Measurements from ENCODE around the gene COQ8A.
A peak's percentile ranks its signal among the peaks of the same experiment; 100 is the strongest.
"Not testable (repeated sequence)": the region's sequence is repeated elsewhere in the genome, so short reads cannot be mapped to it uniquely, and the experiment has no call there.

Gene COQ8A

DNA sequence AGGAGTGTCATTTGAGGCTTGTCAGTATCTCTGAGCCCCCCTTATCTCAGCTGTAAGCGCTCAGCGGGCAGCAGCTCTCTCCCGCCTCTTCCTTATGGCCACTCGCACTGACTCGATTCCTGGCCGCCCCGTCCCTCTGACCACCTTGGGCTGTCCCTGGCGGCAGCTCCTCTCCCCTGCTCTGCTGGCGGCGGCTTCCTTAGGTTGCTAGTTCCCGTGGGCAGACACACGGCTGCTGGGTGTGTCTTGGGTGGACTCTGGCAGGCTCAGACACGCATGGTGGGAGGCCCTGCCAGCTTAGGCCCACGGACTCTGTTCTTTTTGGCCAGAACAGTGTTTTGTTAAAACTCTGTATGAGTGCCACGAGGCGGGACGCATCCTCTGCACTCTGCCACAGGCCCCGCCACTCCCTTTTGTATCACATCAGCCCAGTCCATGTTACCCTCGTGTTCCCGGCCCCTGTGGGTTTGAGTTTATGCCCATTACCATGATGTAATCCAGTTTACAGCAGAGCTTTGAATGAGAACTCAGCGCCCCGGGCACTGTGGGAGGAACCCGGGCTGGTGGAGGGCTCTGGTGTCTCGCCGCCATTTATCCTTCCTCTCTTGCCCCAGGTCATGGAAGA, 45.9 kb downstream of the COQ8A start:
- DNase-seq: no peak

GRCh38 chr1:226986496-226987178, 46.5 kb downstream of the COQ8A start:
- no peak for DNase-seq

DNA sequence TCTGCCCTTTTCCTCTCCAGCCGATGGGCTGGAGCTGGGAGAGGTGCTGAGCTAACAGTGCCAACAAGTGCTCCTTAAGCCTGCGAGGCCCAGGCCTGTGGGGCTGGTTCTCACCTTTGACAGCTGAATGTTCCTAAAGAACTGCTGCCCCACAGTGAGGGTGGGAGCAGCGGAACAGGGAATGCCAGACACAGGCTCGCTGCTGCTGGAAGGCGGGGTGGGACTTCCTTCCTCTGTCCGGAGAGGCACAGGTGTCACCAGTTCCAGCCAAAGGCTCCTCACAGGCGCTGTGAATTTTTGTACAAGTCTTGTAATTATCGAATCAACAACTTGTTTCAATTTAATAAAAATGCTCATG, 47.1 kb downstream of the COQ8A start:
- DNase-seq: no peak

GRCh38 chr1:226987623-226988333, 47.7 kb downstream of the COQ8A start:
- no peak for DNase-seq

DNA sequence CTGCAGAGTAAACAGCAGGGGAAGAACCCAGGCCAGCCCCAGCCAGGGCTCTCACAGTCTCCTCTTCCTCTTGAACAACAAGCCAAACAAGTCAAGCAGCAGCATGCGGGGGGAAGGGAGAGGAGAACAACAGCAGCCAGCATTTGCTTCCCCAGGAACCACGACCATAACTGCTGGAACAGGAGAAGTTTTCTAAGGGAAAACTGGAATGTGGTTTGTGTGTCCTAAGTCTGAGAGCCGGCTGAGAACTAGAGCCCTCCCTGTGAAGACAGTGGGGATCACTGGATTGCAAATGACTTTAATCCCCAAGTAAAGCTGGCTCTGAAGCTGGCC, 48.2 kb downstream of the COQ8A start:
- DNase-seq: peak; percentile 64

DNA sequence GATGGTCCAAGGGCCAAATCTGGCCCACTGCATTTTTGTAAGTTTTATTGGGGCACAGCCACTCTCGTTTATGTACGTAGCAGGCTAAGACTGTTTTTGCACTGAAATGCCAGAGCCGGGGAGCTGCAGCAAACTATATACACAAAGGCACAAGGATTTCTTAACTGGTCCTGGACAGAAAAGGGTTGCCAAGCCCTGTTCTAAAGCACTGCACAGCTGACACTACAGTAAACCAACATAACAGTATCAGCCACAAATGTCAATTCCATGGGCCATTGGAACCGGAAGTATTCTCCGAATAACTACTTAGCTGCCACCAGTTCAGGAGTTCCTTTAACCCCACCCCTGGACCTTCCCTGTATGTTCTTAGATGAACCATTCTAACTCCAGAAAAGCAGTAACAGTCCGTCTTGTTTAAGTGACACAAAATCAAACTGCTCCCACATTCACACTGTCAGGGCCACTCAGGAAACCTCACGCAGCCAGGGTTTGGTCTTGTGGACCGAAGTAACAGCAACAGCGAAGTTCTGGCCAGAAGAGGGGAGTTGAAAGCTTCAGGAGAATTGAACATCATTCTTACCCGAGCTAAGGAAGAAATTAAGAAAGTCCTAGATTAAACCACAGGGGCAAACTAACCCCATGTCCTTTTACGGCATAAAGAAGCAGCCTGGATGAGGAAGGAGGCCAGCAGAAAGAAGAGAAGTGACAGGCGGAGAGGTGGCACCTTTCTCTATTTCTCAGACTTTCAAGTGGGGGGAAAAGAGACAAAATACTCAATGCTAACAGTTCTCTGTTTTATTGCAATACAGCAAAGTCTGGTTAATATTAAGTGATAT, 49.2 kb downstream of the COQ8A start:
- no peak for DNase-seq

DNA sequence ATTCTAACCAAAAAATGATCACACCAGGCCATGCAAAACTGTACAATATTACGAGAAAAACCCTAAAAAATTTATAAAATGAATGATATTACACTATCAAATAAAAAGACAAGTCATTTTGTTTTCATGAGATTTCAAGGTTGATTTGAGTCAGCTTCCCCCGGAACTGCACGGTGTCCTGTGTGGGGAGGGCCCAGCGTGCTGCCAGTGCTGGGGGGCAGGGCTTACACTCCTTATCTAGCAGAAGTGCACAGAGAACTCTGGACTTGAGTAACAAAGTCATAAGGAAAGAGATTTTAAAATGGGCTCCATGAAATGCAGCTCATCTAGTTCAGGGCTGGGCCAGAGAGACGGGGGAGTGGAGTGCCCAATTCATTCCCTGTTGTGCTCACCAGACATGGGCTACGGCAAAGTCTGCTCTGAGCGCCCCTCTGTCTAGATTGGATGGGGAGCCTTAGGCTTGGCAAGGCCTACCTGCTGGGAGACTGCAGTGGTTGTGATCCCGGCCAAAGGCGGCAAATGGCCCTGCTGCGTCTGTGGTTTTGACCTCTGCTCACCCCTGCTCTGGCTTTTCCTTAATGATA, 50.1 kb downstream of the COQ8A start:
- DNase-seq: no peak

DNA sequence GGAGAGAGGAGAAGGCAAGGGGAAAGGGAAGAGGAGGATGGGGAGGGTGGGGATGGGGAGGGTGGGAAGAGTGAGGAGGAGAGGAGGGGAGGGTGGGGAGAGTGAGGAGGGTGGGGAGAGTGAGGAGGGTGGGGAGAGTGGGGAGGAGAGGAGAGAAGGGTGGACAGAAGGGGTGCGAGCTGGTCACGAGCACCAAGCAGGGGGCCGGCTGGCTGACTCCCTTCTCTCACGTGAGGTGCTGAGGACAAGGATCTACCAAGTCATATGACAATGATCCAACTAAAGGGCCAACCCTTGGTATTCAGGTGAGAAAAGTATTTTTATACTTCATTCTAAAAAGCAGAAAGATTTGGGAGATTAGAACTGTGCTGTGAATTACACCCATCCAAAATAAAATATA, 51.8 kb downstream of the COQ8A start:
- no peak for DNase-seq

- DNase-seq: no peak
Observed at GRCh38 chr1:226993814-226994585, 53.9 kb downstream of the COQ8A start.

DNA sequence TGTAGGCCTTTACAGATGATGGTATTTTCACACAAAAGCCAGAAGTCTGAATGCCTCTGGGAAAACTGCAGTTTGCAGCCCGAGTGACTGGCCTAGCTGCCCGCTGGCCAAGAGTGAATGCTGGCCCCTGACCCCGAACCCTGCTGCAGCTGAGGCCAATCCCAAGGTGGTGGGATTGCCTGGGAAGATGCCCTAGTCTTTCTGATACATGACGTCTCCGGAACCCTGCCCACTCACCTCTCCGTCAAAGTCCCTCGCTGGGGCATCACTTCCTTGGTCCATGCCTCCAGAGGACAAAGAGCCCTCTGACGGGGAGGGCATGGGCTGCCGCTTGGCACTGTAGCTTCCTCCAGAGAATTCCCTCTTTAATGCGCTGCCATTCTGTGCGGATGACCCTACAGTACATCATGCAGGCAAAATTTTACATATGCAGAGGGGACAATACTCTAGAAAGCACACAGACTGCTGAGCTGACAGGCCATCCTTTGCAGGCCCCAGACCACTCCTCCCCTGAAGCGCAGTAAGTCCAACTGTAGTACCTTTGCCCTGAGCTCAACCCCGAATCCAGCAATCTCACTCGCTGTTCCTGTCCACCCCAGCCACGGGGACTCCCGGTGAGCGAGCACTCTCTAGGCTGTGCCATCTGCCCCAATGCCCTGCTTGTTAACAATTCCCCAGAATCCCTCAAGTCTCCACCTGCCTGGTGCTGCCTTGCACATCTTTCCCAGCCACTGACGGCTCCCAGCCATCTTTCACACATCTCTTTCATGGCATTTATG, 54.7 kb downstream of the COQ8A start:
- no peak for DNase-seq

GRCh38 chr1:226995365-226996332, 55.6 kb downstream of the COQ8A start:
- no peak for DNase-seq

- DNase-seq: not testable (repeated sequence)
Observed at GRCh38 chr1:226999579-226999978, 59.5 kb downstream of the COQ8A start.

DNA sequence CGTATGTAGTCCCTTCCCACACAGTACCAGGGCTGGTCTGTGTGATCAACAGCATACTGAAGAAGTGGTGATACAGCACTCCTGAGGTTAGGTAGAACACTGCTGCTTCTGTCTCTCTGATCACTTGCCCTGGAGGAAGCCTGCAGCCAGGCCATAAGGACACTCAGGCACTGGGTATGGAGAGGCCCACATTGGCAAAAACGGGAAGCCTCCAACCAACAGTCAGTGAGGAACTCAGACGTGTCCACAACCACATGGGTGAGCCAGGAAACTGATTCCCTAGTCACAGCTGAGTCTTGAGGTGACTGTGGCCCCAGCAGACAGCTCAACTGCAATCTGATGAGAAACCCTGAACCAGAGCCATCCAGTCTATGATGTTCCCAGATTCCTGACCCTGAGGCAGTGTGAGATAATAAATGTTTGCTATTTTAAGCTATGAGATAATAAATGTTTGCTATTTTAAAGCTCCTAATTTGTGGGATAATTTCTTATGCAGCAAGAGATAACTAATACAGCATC, 62.5 kb downstream of the COQ8A start:
- no peak for DNase-seq

DNA sequence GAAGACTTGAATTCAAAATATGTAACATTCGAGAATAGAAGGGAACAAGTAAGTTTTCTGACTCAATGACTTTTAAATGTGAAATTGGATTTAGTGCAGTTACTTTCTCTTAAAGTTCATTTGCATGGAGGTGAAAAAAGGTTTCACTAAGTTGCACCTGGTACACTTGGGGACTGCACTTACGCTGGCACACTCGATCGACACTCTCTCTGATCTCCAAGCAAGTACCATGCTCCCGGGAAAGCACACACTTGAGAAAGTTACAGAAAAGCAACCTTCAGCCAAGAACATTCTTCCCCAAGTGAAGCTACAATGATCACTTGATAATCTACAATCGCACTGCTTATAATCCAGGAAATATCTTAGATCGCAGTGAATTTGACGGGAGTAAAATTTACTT, 63.1 kb downstream of the COQ8A start:
- no peak for DNase-seq

GRCh38 chr1:227004796-227005195, 64.7 kb downstream of the COQ8A start:
- no peak for DNase-seq

- no peak for DNase-seq
Observed at GRCh38 chr1:227006226-227006796, 66.2 kb downstream of the COQ8A start.

DNA sequence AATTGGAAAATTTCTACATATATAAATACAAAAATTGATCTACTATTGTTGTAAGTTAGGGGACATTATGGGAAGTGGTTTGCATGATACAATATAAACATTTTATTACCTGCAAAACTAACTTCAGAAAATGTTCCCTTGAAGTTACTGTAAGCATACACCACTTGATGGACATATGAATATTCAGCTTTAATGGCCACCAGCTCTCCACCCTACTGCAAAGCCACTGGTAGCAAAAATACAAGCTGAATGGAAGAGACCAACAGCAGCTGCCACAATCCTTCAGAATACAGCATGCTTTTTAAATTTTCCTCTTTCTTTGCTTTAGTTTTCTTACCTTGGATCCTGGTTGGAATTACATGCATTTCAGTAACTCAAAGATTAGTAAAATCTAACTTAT, 69.8 kb downstream of the COQ8A start:
- DNase-seq: no peak

DNA sequence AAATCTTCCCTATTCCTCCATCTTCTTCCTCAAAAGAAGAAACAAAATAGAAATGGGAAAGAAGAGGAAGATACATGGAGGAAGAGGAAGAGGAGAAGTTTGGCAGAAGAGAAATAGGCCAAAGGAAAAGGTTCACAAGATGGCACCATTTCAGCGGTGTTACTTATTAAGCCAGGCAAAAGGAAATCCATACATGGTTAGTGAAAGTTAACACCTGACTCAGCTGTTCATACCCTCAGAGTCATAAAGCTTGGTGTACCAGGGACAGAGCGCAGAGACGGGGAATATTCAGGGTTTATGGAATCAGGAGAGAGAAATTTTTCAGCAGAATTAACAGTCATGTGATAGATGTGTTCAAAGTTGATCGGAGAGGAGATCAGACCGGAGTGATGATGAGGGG, 70.6 kb downstream of the COQ8A start:
- DNase-seq: no peak

DNA sequence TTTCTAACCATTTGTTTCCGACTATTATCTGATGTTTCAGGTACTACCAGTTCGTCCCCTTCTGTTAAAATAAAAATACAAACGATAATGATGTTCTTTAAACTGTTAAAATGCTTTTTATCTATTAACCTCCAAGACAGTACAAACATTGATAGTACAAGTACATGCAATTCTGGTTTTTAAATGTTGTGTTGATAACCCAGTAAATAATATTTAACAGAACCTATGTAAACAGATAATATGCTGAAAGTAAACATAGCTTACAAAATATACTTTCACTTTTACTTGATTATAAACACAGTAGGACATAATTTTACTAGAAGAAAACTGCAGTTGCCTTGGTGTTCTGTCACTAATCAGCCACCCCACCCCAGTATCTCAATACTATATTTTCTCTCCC, 76.9 kb downstream of the COQ8A start:
- no peak for DNase-seq

- DNase-seq: no peak
Observed at GRCh38 chr1:227032396-227032795, 92.3 kb downstream of the COQ8A start.

Data from NCI-H2029 treated with DMSO at 0.1 percent for 48 hours (cell line).